OCI-LY1 (cell line): ENCODE measurements around the gene COPZ1.

Experiments
- H2AFZ ChIP-seq: fragments of 200-600 bp; sonication (generic), shearing (Covaris generic); 2 replicates; pipeline ENCODE4 v1.6.0; 2014; ENCODE audit warnings: antibody characterized with exemption, mild to moderate bottlenecking, low read length
- H3F3A ChIP-seq: fragments of 200-600 bp; sonication (generic), shearing (Covaris generic); 2 replicates; pipeline ENCODE4 v1.6.0; 2014; ENCODE audit warnings: mild to moderate bottlenecking, antibody characterized with exemption, low read length, moderate library complexity; ENCODE audit not compliant: insufficient read depth
- H3K27ac ChIP-seq: fragments of 200-600 bp; sonication (generic); 2 replicates; pipeline ENCODE4 v1.5.1; 2014; ENCODE audit warnings: low read length, mixed run types, mild to moderate bottlenecking, low read depth; ENCODE audit not compliant: poor library complexity, severe bottlenecking
- H3K27me3 ChIP-seq: fragments of 200-600 bp; sonication (generic); 2 replicates; pipeline ENCODE4 v1.6.0; 2014; ENCODE audit warnings: antibody characterized with exemption, mild to moderate bottlenecking, low read length, moderate library complexity; ENCODE audit not compliant: insufficient read depth
- H3K36me3 ChIP-seq: fragments of 200-600 bp; sonication (generic); 2 replicates; pipeline ENCODE4 v1.6.1; 2014; ENCODE audit warnings: mild to moderate bottlenecking, antibody characterized with exemption, low read length, moderate library complexity, mixed read lengths; ENCODE audit not compliant: insufficient read depth
- H3K4me1 ChIP-seq: fragments of 200-600 bp; sonication (generic); 2 replicates; pipeline ENCODE4 v1.5.1; 2014; ENCODE audit warnings: mild to moderate bottlenecking, low read length, moderate library complexity; ENCODE audit not compliant: insufficient read depth, severe bottlenecking
- H3K4me2 ChIP-seq: fragments of 200-600 bp; sonication (generic), shearing (Covaris generic); 2 replicates; pipeline ENCODE4 v1.6.1; 2014; ENCODE audit warnings: low read length
- H3K4me3 ChIP-seq: fragments of 200-600 bp; sonication (generic); 2 replicates; pipeline ENCODE4 v1.5.1; 2014; ENCODE audit warnings: low read length, low read depth, mild to moderate bottlenecking, mixed read lengths; ENCODE audit not compliant: poor library complexity, severe bottlenecking
- H3K79me2 ChIP-seq: fragments of 200-600 bp; shearing (Covaris generic); 2 replicates; pipeline ENCODE4 v1.6.1; 2016; ENCODE audit warnings: mixed run types, low read length, mixed read lengths; ENCODE audit not compliant: insufficient read depth
- H3K9ac ChIP-seq: fragments of 200-600 bp; sonication (generic), shearing (Covaris generic); 2 replicates; pipeline ENCODE4 v1.6.1; 2014; ENCODE audit warnings: mild to moderate bottlenecking, low read length, mixed read lengths
- H3K9me2 ChIP-seq: fragments of 200-600 bp; sonication (generic), shearing (Covaris generic); 2 replicates; pipeline ENCODE4 v1.6.1; 2014; ENCODE audit warnings: low read depth, mild to moderate bottlenecking, low read length, mixed read lengths
- H3K9me3 ChIP-seq: fragments of 200-600 bp; shearing (Covaris generic); 2 replicates; pipeline ENCODE4 v1.6.1; 2014; ENCODE audit warnings: low read length, mixed read lengths
- H4K20me1 ChIP-seq: fragments of 200-600 bp; sonication (generic), shearing (Covaris generic); 2 replicates; pipeline ENCODE4 v1.6.0; 2016; ENCODE audit warnings: mild to moderate bottlenecking, low read length; ENCODE audit not compliant: insufficient read depth
- CTCF ChIP-seq: fragments of 200-600 bp; sonication (generic), shearing (Covaris generic); IDR thresholded peaks from 2 replicates; pipeline ENCODE4 v1.5.1; 2017; ENCODE audit warnings: mild to moderate bottlenecking, antibody characterized with exemption, low read length, moderate library complexity, mixed read lengths
- EZH2 ChIP-seq: fragments of 200-600 bp; sonication (generic), shearing (Covaris generic); IDR thresholded peaks from 2 replicates; pipeline ENCODE4 v1.8.0; 2017; ENCODE audit warnings: borderline replicate concordance, mixed run types, mild to moderate bottlenecking, antibody characterized with exemption, low read length, moderate library complexity, mixed read lengths

Gene COPZ1

GRCh38 chr12:54300225-54300731, 24.7 kb upstream of the COPZ1 start:
- Histone ChIP-seq H3K36me3 (no peaks in the 10 kb centered on the region), H3K27me3 (peaks cover 8% of the 10 kb centered on the region; the same call in 1 of the 2 replicates), H3K9ac (no peak overlapping the region), H3K27ac (no peak overlapping the region), H3K4me3 (no peak overlapping the region), H4K20me1 (no peaks in the 10 kb centered on the region), H3K4me2 (no peak overlapping the region), H3K9me3 (no peaks in the 10 kb centered on the region), H3K9me2 (no peaks in the 10 kb centered on the region), H3F3A (no peaks in the 10 kb centered on the region; the same call in 1 of the 2 replicates), H3K4me1 (peaks cover 6% of the 10 kb centered on the region), H2AFZ (no peak overlapping the region), H3K79me2 (no peaks in the 10 kb centered on the region)
- no peak for TF ChIP-seq CTCF
- no peak for TF ChIP-seq EZH2

- Histone ChIP-seq H3K4me3 (no peak within 1 kb of the TSS), H3K27ac (no peak within 1 kb of the TSS), H3K27me3 (peaks cover 8% of the 10 kb centered on the region; the same call in 1 of the 2 replicates), H3K9me2 (no peaks in the 10 kb centered on the region), H3K36me3 (no peaks in the 10 kb centered on the region), H3K4me1 (peaks cover 6% of the 10 kb centered on the region), H3K4me2 (no peak within 1 kb of the TSS), H4K20me1 (no peaks in the 10 kb centered on the region), H2AFZ (no peak within 1 kb of the TSS), H3K79me2 (no peaks in the 10 kb centered on the region), H3K9ac (no peak within 1 kb of the TSS), H3F3A (no peaks in the 10 kb centered on the region; the same call in 1 of the 2 replicates), H3K9me3 (no peaks in the 10 kb centered on the region)
- no peak for TF ChIP-seq EZH2
Measured at GRCh38 chr12:54300732-54301427, 24.1 kb upstream of the COPZ1 start, which contains the start of gene NFE2. NFE2 (minus strand) TSS chr12:54301015; CDS start chr12:54295248, 5,767 bp downstream.

GRCh38 chr12:54301428-54302048, 23.4 kb upstream of the COPZ1 start:
- Histone ChIP-seq H3K9ac (no peak overlapping the region), H3K9me3 (no peaks in the 10 kb centered on the region), H3K27ac (no peak overlapping the region), H4K20me1 (no peaks in the 10 kb centered on the region), H3K9me2 (no peaks in the 10 kb centered on the region), H3F3A (no peaks in the 10 kb centered on the region; the same call in 1 of the 2 replicates), H3K4me2 (no peak overlapping the region), H3K4me1 (peaks cover 6% of the 10 kb centered on the region), H3K36me3 (no peaks in the 10 kb centered on the region), H3K79me2 (no peaks in the 10 kb centered on the region), H3K4me3 (no peak overlapping the region), H2AFZ (no peak overlapping the region), H3K27me3 (peaks cover 8% of the 10 kb centered on the region; the same call in 1 of the 2 replicates)
- no peak for TF ChIP-seq CTCF
- no peak for TF ChIP-seq EZH2
